ENCODE results near the gene FRAS1.

DNA sequence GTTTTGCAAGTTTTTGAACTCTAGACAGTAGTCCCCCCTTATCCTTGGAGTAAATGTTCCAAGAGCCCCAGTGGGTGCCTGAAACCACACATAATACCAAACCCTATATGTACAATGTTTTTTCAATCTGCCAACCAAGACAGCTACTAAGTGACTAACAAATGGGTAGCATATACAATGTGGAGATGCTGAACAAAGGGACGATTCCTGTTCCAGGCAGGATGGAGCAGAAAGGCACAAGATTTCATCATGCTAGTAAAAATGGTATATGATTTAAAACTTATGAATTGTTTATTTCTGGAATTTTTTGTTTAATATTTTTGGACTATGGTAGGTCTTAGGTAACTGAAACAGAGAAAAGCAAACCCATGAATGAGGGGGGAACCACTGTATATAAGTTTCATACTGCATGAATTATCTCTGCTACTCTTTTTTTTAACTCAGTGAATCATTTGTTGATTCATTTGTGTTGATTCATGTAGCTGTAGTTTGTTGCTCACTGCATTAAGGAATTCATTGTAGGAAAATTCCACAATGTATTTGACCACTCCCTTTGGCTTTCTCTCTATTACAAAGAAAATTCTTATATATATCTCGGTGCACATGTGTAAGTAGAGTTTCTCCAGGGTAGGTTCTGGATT is 472.6 kb downstream of the FRAS1 start:
- TF ChIP-seq CTCF (IDR thresholded peaks at IDR 0.05) (no peak), POLR2A (IDR thresholded peaks at IDR 0.05) (no peak)

All from Peyer's patch (tissue), 4 donors.